Astrocyte (in vitro differentiated cells and primary cell): Measurements from ENCODE around the gene MLXIP. TPM values are rescaled to one million over a fixed set of nuclear protein-coding genes. Genes with fewer than 3 reads are reported as not detected.

ENCODE experiments used
- DNase-seq: peaks from one replicate; pipeline ENCODE4 v3.0.0-alpha.2; 2010; ENCODE audit warnings: low read depth
- FAIRE-seq: peaks from 2 replicates; lab custom pipeline; 2011; peaks lifted over from hg19 to GRCh38; lab: Jason Lieb, UNC
- H2AFZ ChIP-seq: 2 replicates; pipeline ENCODE4 v1.6.0; 2012; ENCODE audit warnings: low read depth, low read length, inconsistent platforms
- H3K27ac ChIP-seq: 2 replicates; pipeline ENCODE4 v1.5.1; 2011; ENCODE audit warnings: low read depth, low read length, inconsistent platforms
- H3K27me3 ChIP-seq: 2 replicates; pipeline ENCODE4 v1.6.0; 2011; ENCODE audit warnings: low read length, inconsistent platforms; ENCODE audit not compliant: insufficient read depth
- H3K36me3 ChIP-seq: 2 replicates; pipeline ENCODE4 v1.5.1; 2011; ENCODE audit warnings: low read length, inconsistent platforms; ENCODE audit not compliant: insufficient read depth
- H3K4me1 ChIP-seq: 2 replicates; pipeline ENCODE4 v1.5.1; 2011; ENCODE audit warnings: low read length, inconsistent platforms; ENCODE audit not compliant: insufficient read depth
- H3K4me2 ChIP-seq: 2 replicates; pipeline ENCODE4 v1.6.0; 2012; ENCODE audit warnings: low read length, inconsistent platforms
- H3K4me3 ChIP-seq: 2 replicates; pipeline ENCODE4 v1.5.1; 2011; ENCODE audit warnings: low read depth, mild to moderate bottlenecking, low read length, inconsistent platforms; ENCODE audit not compliant: insufficient read depth
- H3K79me2 ChIP-seq: 2 replicates; pipeline ENCODE4 v1.6.0; 2012; ENCODE audit warnings: mild to moderate bottlenecking, low read length, inconsistent platforms; ENCODE audit not compliant: insufficient read depth
- H3K9ac ChIP-seq: 2 replicates; pipeline ENCODE4 v1.6.0; 2012; ENCODE audit warnings: mild to moderate bottlenecking, low read length, inconsistent platforms
- H3K9me3 ChIP-seq: 2 replicates; pipeline ENCODE4 v1.5.1; 2012; ENCODE audit warnings: low read depth, mild to moderate bottlenecking, low read length, inconsistent platforms; ENCODE audit not compliant: insufficient read depth
- H4K20me1 ChIP-seq: 2 replicates; pipeline ENCODE4 v1.6.0; 2012; ENCODE audit warnings: low read length, inconsistent platforms; ENCODE audit not compliant: insufficient read depth
- H3K27ac Mint-ChIP-seq: one replicate; pipeline ENCODE4 v1.8.0; 2021; ENCODE audit warnings: mild to moderate bottlenecking, mixed read lengths; ENCODE audit not compliant: unreplicated experiment
- H3K27me3 Mint-ChIP-seq: one replicate; pipeline ENCODE4 v1.8.0; 2021; ENCODE audit warnings: low read depth, mixed read lengths; ENCODE audit not compliant: unreplicated experiment
- H3K36me3 Mint-ChIP-seq: one replicate; pipeline ENCODE4 v1.8.0; 2021; ENCODE audit warnings: low read depth, mixed read lengths; ENCODE audit not compliant: unreplicated experiment
- H3K4me1 Mint-ChIP-seq: one replicate; pipeline ENCODE4 v1.8.0; 2021; ENCODE audit warnings: low read depth, mixed read lengths; ENCODE audit not compliant: unreplicated experiment
- H3K4me3 Mint-ChIP-seq: one replicate; pipeline ENCODE4 v1.8.0; 2021; ENCODE audit warnings: mild to moderate bottlenecking, moderate library complexity, mixed read lengths; ENCODE audit not compliant: unreplicated experiment
- H3K9me3 Mint-ChIP-seq: one replicate; pipeline ENCODE4 v1.8.0; 2021; ENCODE audit warnings: mild to moderate bottlenecking, mixed read lengths; ENCODE audit not compliant: unreplicated experiment
- CTCF ChIP-seq: IDR thresholded peaks from 2 replicates; pipeline ENCODE4 v1.5.1; 2011; ENCODE audit warnings: low read depth, mild to moderate bottlenecking, inconsistent platforms, low read length, moderate library complexity; ENCODE audit not compliant: insufficient read depth
- EZH2 ChIP-seq: IDR thresholded peaks from 2 replicates; pipeline ENCODE4 v1.6.1; 2012; ENCODE audit warnings: mild to moderate bottlenecking, low read length, inconsistent platforms; ENCODE audit not compliant: insufficient read depth
- total RNA-seq: library from RNA; stranded (reverse); gene quantifications from 2 replicates; pipeline ENCODE4 v1.2.1, GENCODE V29; 2021

MLXIP gene
- total RNA-seq, 1 donor from 2014 or later: 62.5 TPM

DNA sequence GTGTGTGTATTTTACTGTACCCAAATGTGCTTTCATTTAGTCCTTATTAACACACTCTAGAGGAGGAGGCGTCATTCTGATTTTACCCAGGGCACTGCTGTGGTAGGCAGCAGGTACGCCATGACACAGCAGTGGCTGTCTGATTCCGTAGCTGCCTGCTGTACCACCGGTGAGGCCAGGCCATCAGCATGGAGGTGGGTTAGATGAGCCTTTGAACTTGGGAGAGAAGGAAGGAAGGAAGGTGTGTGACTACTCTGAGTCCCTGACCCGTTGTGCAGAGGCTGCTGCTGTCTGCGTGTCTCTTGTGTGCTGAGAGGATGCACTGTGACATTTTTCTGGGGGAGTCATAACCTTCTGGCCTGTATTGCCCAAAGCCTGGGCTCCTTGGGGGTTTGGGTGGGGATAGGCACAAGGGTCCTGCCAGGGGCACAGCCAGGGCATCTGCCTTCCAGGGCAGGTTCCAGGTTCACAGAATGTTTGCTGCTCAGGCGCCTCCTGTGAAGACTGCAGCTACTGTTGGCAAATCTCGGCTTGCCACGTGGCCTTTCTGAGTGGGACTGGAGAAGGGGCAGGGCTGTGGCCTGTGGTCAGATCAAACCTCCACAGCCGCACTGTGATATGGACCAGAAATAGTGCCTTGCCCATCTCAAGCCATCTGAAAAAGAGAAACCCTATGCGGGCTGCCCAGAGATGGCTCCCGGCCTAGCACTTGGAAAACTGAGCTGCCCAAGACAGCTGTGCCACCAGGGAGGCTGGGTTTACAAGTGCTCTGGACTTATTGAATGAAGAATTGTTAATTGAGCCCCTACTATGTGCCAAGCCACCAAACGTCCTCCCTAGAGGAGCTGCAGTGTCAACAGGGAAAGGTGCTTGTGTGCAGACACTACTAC is 47.1 kb downstream of the MLXIP start:
- no peaks in the 10 kb centered on the region for H3K27me3 ChIP-seq
- H3K36me3 Mint-ChIP-seq: peaks cover 10% of the 10 kb centered on the region
- H2AFZ ChIP-seq: no peak overlapping the region
- H3K9ac ChIP-seq: no peak overlapping the region
- H3K27ac ChIP-seq: no peak overlapping the region
- FAIRE-seq: no peak
- H3K9me3 Mint-ChIP-seq: no peaks in the 10 kb centered on the region
- no peak overlapping the region for H3K4me3 Mint-ChIP-seq
- H3K27me3 Mint-ChIP-seq: no peaks in the 10 kb centered on the region
- no peak for DNase-seq
- H3K4me3 ChIP-seq: no peak overlapping the region
- peaks cover 23% of the 10 kb centered on the region for H3K4me1 ChIP-seq
- no peak overlapping the region for H3K4me2 ChIP-seq
- H3K36me3 ChIP-seq: peaks cover 4% of the 10 kb centered on the region
- TF ChIP-seq EZH2 (no peak), CTCF (no peak)
- peaks cover 50% of the 10 kb centered on the region for H4K20me1 ChIP-seq
- peaks cover 34% of the 10 kb centered on the region for H3K4me1 Mint-ChIP-seq
- no peaks in the 10 kb centered on the region for H3K9me3 ChIP-seq
- H3K79me2 ChIP-seq: peaks cover 46% of the 10 kb centered on the region
- H3K27ac Mint-ChIP-seq: peak overlapping the region; percentile 12

- no peak for TF ChIP-seq CTCF
- TF ChIP-seq EZH2: no peak
- H3K27ac ChIP-seq: no peak overlapping the region
- H3K79me2 ChIP-seq: peaks cover 44% of the 10 kb centered on the region
- Mint-ChIP-seq H3K36me3 (peaks cover 10% of the 10 kb centered on the region), H3K4me1 (peaks cover 38% of the 10 kb centered on the region), H3K4me3 (peak overlapping the region; percentile 34), H3K27ac (no peak overlapping the region), H3K27me3 (no peaks in the 10 kb centered on the region), H3K9me3 (no peaks in the 10 kb centered on the region)
- H3K9ac ChIP-seq: no peak overlapping the region
- H3K4me2 ChIP-seq: no peak overlapping the region
- H3K36me3 ChIP-seq: peaks cover 4% of the 10 kb centered on the region
- FAIRE-seq (no peak), DNase-seq (no peak)
- no peak overlapping the region for H2AFZ ChIP-seq
- H3K27me3 ChIP-seq: no peaks in the 10 kb centered on the region
- no peak overlapping the region for H3K4me3 ChIP-seq
- H3K4me1 ChIP-seq: peaks cover 25% of the 10 kb centered on the region
- peaks cover 51% of the 10 kb centered on the region for H4K20me1 ChIP-seq
- H3K9me3 ChIP-seq: no peaks in the 10 kb centered on the region
Observed at GRCh38 chr12:122126342-122126635, 47.7 kb downstream of the MLXIP start.
